ENCODE results near the gene CDK5RAP2.

GRCh38 chr9:120500733-120501132 lies 79.2 kb downstream of the CDK5RAP2 start:
- TF ChIP-seq CTCF (IDR thresholded peaks at IDR 0.05; ENCODE audit: low read depth, low read length) (no peak), MAX (IDR thresholded peaks at IDR 0.05; ENCODE audit: low read depth, low read length) (no peak)

Measured in NB4 (cell line).